DOHH2 (cell line): ENCODE results near the gene SUB1.

Experiments
- H3F3A ChIP-seq: fragments of 200-600 bp; sonication (generic), shearing (Covaris generic); 2 replicates; pipeline ENCODE4 v1.6.0; 2016; ENCODE audit warnings: antibody characterized with exemption, mild to moderate bottlenecking; ENCODE audit not compliant: control insufficient read depth, insufficient read depth
- H3K27ac ChIP-seq: fragments of 200-600 bp; sonication (generic); 2 replicates; pipeline ENCODE4 v1.5.1; 2014; ENCODE audit warnings: low read depth, mild to moderate bottlenecking, low read length, moderate library complexity
- H3K27me3 ChIP-seq: fragments of 200-600 bp; sonication (generic); 2 replicates; pipeline ENCODE4 v1.6.1; 2014; ENCODE audit warnings: mild to moderate bottlenecking, low read length, mixed read lengths; ENCODE audit not compliant: control insufficient read depth
- H3K36me3 ChIP-seq: fragments of 200-600 bp; sonication (generic); 2 replicates; pipeline ENCODE4 v1.6.1; 2014; ENCODE audit warnings: mild to moderate bottlenecking, low read length, moderate library complexity, mixed read lengths; ENCODE audit not compliant: control insufficient read depth
- H3K4me1 ChIP-seq: fragments of 200-600 bp; sonication (generic); 2 replicates; pipeline ENCODE4 v1.6.1; 2014; ENCODE audit warnings: mild to moderate bottlenecking, low read length, mixed read lengths; ENCODE audit not compliant: control insufficient read depth
- H3K4me2 ChIP-seq: fragments of 200-600 bp; sonication (generic); 2 replicates; pipeline ENCODE4 v1.6.0; 2014; ENCODE audit warnings: mild to moderate bottlenecking, low read length, moderate library complexity
- H3K4me3 ChIP-seq: fragments of 200-600 bp; sonication (generic); 2 replicates; pipeline ENCODE4 v1.5.1; 2014; ENCODE audit warnings: mild to moderate bottlenecking, low read length, mixed read lengths
- H3K79me2 ChIP-seq: fragments of 200-600 bp; sonication (generic); 2 replicates; pipeline ENCODE4 v1.6.1; 2014; ENCODE audit warnings: mild to moderate bottlenecking, low read length, mixed read lengths; ENCODE audit not compliant: control insufficient read depth
- H3K9me2 ChIP-seq: fragments of 200-600 bp; sonication (generic); replicated peaks from 2 replicates; pipeline ENCODE4 v1.6.1; 2014; ENCODE audit warnings: mild to moderate bottlenecking, low read length, mixed read lengths; ENCODE audit not compliant: control insufficient read depth
- H3K9me3 ChIP-seq: fragments of 200-600 bp; sonication (generic); 2 replicates; pipeline ENCODE4 v1.6.1; 2014; ENCODE audit warnings: antibody characterized with exemption, low read length, mixed read lengths; ENCODE audit not compliant: control insufficient read depth, insufficient read depth
- H4K20me1 ChIP-seq: fragments of 200-600 bp; sonication (generic); 2 replicates; pipeline ENCODE4 v1.6.0; 2014; ENCODE audit warnings: low read depth, mild to moderate bottlenecking, antibody characterized with exemption, low read length, moderate library complexity; ENCODE audit not compliant: control insufficient read depth, insufficient read depth
- CTCF ChIP-seq: fragments of 200-600 bp; sonication (generic); IDR thresholded peaks from one replicate; pipeline ENCODE4 v1.5.1; 2014; ENCODE audit warnings: antibody characterized with exemption, mild to moderate bottlenecking, low read depth, low read length; ENCODE audit not compliant: poor library complexity, severe bottlenecking
- EZH2phosphoT487 ChIP-seq: fragments of 200-600 bp; sonication (generic); IDR thresholded peaks from 2 replicates; pipeline ENCODE4 v1.6.1; 2017; ENCODE audit warnings: borderline replicate concordance, mild to moderate bottlenecking, antibody characterized with exemption, low read length, moderate library complexity, mixed read lengths

SUB1 gene

GRCh38 chr5:32598260-32598937 lies 13.0 kb downstream of the SUB1 start:
- Histone ChIP-seq H3K79me2 (no peaks in the 10 kb centered on the region), H3K9me3 (no peaks in the 10 kb centered on the region), H3K36me3 (peaks cover 42% of the 10 kb centered on the region), H4K20me1 (no peaks in the 10 kb centered on the region), H3K27me3 (no peaks in the 10 kb centered on the region), H3K4me1 (no peaks in the 10 kb centered on the region), H3K9me2 (no peaks in the 10 kb centered on the region), H3K27ac (no peak overlapping the region), H3K4me2 (no peak overlapping the region), H3K4me3 (no peak overlapping the region), H3F3A (no peaks in the 10 kb centered on the region)
- TF ChIP-seq EZH2phosphoT487: no peak
- TF ChIP-seq CTCF: no peak

GRCh38 chr5:32598997-32599549 lies 13.7 kb downstream of the SUB1 start:
- H3K4me1 ChIP-seq: no peaks in the 10 kb centered on the region
- no peaks in the 10 kb centered on the region for H4K20me1 ChIP-seq
- no peaks in the 10 kb centered on the region for H3K27me3 ChIP-seq
- no peak for TF ChIP-seq CTCF
- no peak for TF ChIP-seq EZH2phosphoT487
- H3K9me2 ChIP-seq: no peaks in the 10 kb centered on the region
- H3F3A ChIP-seq: no peaks in the 10 kb centered on the region
- no peak overlapping the region for H3K4me2 ChIP-seq
- no peak overlapping the region for H3K27ac ChIP-seq
- H3K4me3 ChIP-seq: no peak overlapping the region
- peaks cover 38% of the 10 kb centered on the region for H3K36me3 ChIP-seq
- no peaks in the 10 kb centered on the region for H3K79me2 ChIP-seq
- H3K9me3 ChIP-seq: no peaks in the 10 kb centered on the region

GRCh38 chr5:32600054-32600622 lies 14.8 kb downstream of the SUB1 start:
- no peaks in the 10 kb centered on the region for H3F3A ChIP-seq
- H3K9me3 ChIP-seq: no peaks in the 10 kb centered on the region
- TF ChIP-seq CTCF (no peak), EZH2phosphoT487 (no peak)
- no peaks in the 10 kb centered on the region for H4K20me1 ChIP-seq
- H3K79me2 ChIP-seq: no peaks in the 10 kb centered on the region
- peaks cover 33% of the 10 kb centered on the region for H3K36me3 ChIP-seq
- no peak overlapping the region for H3K4me3 ChIP-seq
- no peaks in the 10 kb centered on the region for H3K9me2 ChIP-seq
- H3K4me1 ChIP-seq: no peaks in the 10 kb centered on the region
- no peak overlapping the region for H3K27ac ChIP-seq
- no peak overlapping the region for H3K4me2 ChIP-seq
- no peaks in the 10 kb centered on the region for H3K27me3 ChIP-seq
